Uterus (tissue), 2 donors: ENCODE data around the gene CFHR4.

ENCODE experiments used
- POLR2A ChIP-seq, 2 donors: fragments of 450-650 bp; IDR thresholded peaks; one replicate each; pipeline ENCODE4 v1.6.1; 2016; ENCODE audit warnings: antibody characterized with exemption in 2 of 2, mild to moderate bottlenecking in 1 of 2, moderate library complexity in 1 of 2
- TF ChIP-seq, protein P1 (sequence below), 4 experiments: fragments of 200-600 bp in 2 of 4; fragments of 450-650 bp in 2 of 4; sonication (generic) in 2 of 4; IDR thresholded peaks; one replicate each; pipeline ENCODE4 v1.5.1; 2016 to 2019; ENCODE audit warnings: antibody characterized with exemption in 4 of 4, mild to moderate bottlenecking in 2 of 4, moderate library complexity in 1 of 4

DNA sequence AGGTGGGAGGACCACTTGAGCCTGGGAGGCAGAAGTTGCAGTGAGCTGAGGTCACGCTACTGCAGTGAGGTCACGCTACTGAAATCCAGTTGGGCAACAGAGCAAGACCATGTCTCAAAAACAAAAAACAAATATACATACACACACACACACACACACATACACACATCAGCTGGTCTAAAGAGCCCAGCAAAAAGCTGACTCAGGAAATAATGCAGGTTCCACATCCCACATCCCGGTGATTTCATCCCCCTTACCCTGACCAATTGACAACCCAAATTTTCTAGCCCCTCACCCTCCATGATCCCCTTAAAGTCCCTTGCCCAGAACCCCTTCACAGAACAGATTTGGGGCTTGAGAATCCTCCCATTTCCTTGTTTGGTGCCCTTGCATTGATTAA, 11.9 kb upstream of the CFHR4 start:
- TF ChIP-seq, protein P1, sequence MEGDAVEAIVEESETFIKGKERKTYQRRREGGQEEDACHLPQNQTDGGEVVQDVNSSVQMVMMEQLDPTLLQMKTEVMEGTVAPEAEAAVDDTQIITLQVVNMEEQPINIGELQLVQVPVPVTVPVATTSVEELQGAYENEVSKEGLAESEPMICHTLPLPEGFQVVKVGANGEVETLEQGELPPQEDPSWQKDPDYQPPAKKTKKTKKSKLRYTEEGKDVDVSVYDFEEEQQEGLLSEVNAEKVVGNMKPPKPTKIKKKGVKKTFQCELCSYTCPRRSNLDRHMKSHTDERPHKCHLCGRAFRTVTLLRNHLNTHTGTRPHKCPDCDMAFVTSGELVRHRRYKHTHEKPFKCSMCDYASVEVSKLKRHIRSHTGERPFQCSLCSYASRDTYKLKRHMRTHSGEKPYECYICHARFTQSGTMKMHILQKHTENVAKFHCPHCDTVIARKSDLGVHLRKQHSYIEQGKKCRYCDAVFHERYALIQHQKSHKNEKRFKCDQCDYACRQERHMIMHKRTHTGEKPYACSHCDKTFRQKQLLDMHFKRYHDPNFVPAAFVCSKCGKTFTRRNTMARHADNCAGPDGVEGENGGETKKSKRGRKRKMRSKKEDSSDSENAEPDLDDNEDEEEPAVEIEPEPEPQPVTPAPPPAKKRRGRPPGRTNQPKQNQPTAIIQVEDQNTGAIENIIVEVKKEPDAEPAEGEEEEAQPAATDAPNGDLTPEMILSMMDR (IDR thresholded peaks at IDR 0.05), result no peak
- TF ChIP-seq POLR2A (IDR thresholded peaks at IDR 0.05), result no peak
